HepG2 (cell line): ENCODE results near the gene PCNT. TPM values are rescaled to one million over a fixed set of nuclear protein-coding genes. Genes with fewer than 3 reads are reported as not detected.

Source experiments
- ATM ChIP-seq: fragments of 450-650 bp; IDR thresholded peaks from 2 replicates; pipeline ENCODE4 v1.7.1; 2017; ENCODE audit warnings: mild to moderate bottlenecking, borderline replicate concordance
- BCL3 ChIP-seq: sonication (generic); formaldehyde crosslinking; IDR thresholded peaks from 2 replicates; pipeline ENCODE4 v1.5.1; 2020; ENCODE audit warnings: mild to moderate bottlenecking, missing genetic modification reagents, moderate library complexity
- EZH2 ChIP-seq: conservative IDR thresholded peaks from 2 replicates; pipeline ENCODE4 v1.6.1; 2012; ENCODE audit warnings: mild to moderate bottlenecking, low read depth, low read length, moderate library complexity
- FOSL2 ChIP-seq: sonication (generic); formaldehyde crosslinking; IDR thresholded peaks from 2 replicates; pipeline ENCODE4 v1.4.0; 2020; ENCODE audit warnings: missing genetic modification reagents
- HNRNPH1 ChIP-seq: fragments of 200-400 bp; formaldehyde crosslinking; optimal IDR thresholded peaks from 2 replicates; pipeline ENCODE3; 2017; ENCODE audit warnings: mild to moderate bottlenecking, low read depth, low read length
- NCOR1 ChIP-seq: fragments of 200-600 bp; sonication (generic); IDR thresholded peaks from 2 replicates; pipeline ENCODE4 v1.7.0; 2017; ENCODE audit warnings: antibody characterized with exemption, low read length, borderline replicate concordance
- NKX3-1 ChIP-seq: sonication (generic); formaldehyde crosslinking; IDR thresholded peaks from 2 replicates; pipeline ENCODE4 v1.5.0; 2020; ENCODE audit warnings: missing genetic modification reagents
- PRDM15 ChIP-seq: sonication (generic); formaldehyde crosslinking; IDR thresholded peaks from 2 replicates; pipeline ENCODE4 v1.4.0; 2020; ENCODE audit warnings: missing genetic modification reagents
- RFX3 ChIP-seq: IDR thresholded peaks from 2 replicates; pipeline ENCODE4 v1.6.1; 2016; ENCODE audit warnings: missing biosample characterization, missing genetic modification reagents
- ZEB1 ChIP-seq: IDR thresholded peaks from 2 replicates; pipeline ENCODE4 v1.6.1; 2012; ENCODE audit warnings: mild to moderate bottlenecking, low read depth, inconsistent platforms; ENCODE audit not compliant: insufficient replicate concordance
- ZFY ChIP-seq: sonication (generic); formaldehyde crosslinking; IDR thresholded peaks from 2 replicates; pipeline ENCODE4 v1.4.0; 2020; ENCODE audit warnings: missing genetic modification reagents
- ZNF235 ChIP-seq: sonication (generic); formaldehyde crosslinking; IDR thresholded peaks from 2 replicates; pipeline ENCODE4 v1.8.1; 2023; ENCODE audit warnings: mild to moderate bottlenecking, missing genetic modification reagents, borderline replicate concordance
- ZNF776 ChIP-seq: sonication (generic); formaldehyde crosslinking; IDR thresholded peaks from 2 replicates; pipeline ENCODE4 v1.4.0; 2020; ENCODE audit warnings: mild to moderate bottlenecking, missing genetic modification reagents
- ZNF784 ChIP-seq: sonication (generic); formaldehyde crosslinking; IDR thresholded peaks from 2 replicates; pipeline ENCODE4 v1.5.1; 2020; ENCODE audit warnings: missing genetic modification reagents, mild to moderate bottlenecking, borderline replicate concordance
- ZSCAN20 ChIP-seq: sonication (generic); formaldehyde crosslinking; IDR thresholded peaks from 2 replicates; pipeline ENCODE4 v1.4.0; 2020; ENCODE audit warnings: missing genetic modification reagents, mild to moderate bottlenecking, borderline replicate concordance
- polyA plus RNA-seq, 8 experiments: library from polyadenylated mRNA; depleted of rRNA in 3 of 8; stranded (reverse) in 7 of 8; unstranded in 1 of 8; fragments of >200 nt; fragmentation: Illumina TruSeq in 4 of 8; extraction: Trizol in 4 of 8; gene quantifications; 2 replicates each; pipeline versions ENCODE4 v1.2.1 to v1.2.3, GENCODE V29; 2011 to 2016; ENCODE audit warnings: low read depth in 4 of 8, missing spikeins in 1 of 8, mixed read lengths in 1 of 8; ENCODE audit not compliant: insufficient read depth in 1 of 8
- total RNA-seq, 5 experiments: library from RNA; depleted of rRNA; stranded (reverse); fragments of >200 nt; fragmentation: Illumina TruSeq; extraction: Trizol; gene quantifications; 2 replicates each; pipeline ENCODE4 v1.2.3, GENCODE V29; 2016; ENCODE audit warnings: low read depth in 1 of 5
- TF ChIP-seq, protein P1 (sequence below): sonication (generic); formaldehyde crosslinking; IDR thresholded peaks from 2 replicates; pipeline ENCODE4 v1.4.0; 2020; ENCODE audit warnings: mild to moderate bottlenecking, missing genetic modification reagents

Gene PCNT
- total and polyA plus RNA-seq, 2 of the 13 experiments (the other 11 are each of a cell fraction or from before 2014, with no cell fraction given), result 5.6 to 12.4 TPM

GRCh38 chr21:46325073-46325912 is 1.3 kb downstream of the PCNT start (continued):
- no peak for TF ChIP-seq ZNF784 (CRISPR knock-in tag)
- no peak for TF ChIP-seq RFX3 (CRISPR knock-in tag)
- TF ChIP-seq ZNF235 (CRISPR knock-in tag), result no peak
- TF ChIP-seq ATM, result no peak
- no peak for TF ChIP-seq NKX3-1 (CRISPR knock-in tag)
- TF ChIP-seq ZSCAN20 (CRISPR knock-in tag), result 0 out of 2 replicates have a peak, but pooled peaks have one; percentile 2
- no peak for TF ChIP-seq ZEB1
- 0 out of 2 replicates have a peak, but pooled peaks have one; percentile 31 for TF ChIP-seq NCOR1
- TF ChIP-seq PRDM15, result no peak
- TF ChIP-seq ZFY, result peak; percentile 39; the same call in 1 of the 2 replicates
- no peak for TF ChIP-seq ZNF776 (CRISPR knock-in tag)
- no peak for TF ChIP-seq FOSL2 (CRISPR knock-in tag)
- peak; percentile 19; the same call in 1 of the 2 replicates for TF ChIP-seq BCL3
- TF ChIP-seq, protein P1, sequence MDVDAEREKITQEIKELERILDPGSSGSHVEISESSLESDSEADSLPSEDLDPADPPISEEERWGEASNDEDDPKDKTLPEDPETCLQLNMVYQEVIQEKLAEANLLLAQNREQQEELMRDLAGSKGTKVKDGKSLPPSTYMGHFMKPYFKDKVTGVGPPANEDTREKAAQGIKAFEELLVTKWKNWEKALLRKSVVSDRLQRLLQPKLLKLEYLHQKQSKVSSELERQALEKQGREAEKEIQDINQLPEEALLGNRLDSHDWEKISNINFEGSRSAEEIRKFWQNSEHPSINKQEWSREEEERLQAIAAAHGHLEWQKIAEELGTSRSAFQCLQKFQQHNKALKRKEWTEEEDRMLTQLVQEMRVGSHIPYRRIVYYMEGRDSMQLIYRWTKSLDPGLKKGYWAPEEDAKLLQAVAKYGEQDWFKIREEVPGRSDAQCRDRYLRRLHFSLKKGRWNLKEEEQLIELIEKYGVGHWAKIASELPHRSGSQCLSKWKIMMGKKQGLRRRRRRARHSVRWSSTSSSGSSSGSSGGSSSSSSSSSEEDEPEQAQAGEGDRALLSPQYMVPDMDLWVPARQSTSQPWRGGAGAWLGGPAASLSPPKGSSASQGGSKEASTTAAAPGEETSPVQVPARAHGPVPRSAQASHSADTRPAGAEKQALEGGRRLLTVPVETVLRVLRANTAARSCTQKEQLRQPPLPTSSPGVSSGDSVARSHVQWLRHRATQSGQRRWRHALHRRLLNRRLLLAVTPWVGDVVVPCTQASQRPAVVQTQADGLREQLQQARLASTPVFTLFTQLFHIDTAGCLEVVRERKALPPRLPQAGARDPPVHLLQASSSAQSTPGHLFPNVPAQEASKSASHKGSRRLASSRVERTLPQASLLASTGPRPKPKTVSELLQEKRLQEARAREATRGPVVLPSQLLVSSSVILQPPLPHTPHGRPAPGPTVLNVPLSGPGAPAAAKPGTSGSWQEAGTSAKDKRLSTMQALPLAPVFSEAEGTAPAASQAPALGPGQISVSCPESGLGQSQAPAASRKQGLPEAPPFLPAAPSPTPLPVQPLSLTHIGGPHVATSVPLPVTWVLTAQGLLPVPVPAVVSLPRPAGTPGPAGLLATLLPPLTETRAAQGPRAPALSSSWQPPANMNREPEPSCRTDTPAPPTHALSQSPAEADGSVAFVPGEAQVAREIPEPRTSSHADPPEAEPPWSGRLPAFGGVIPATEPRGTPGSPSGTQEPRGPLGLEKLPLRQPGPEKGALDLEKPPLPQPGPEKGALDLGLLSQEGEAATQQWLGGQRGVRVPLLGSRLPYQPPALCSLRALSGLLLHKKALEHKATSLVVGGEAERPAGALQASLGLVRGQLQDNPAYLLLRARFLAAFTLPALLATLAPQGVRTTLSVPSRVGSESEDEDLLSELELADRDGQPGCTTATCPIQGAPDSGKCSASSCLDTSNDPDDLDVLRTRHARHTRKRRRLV (CRISPR knock-in tag), result no peak
- TF ChIP-seq HNRNPH1, result no peak
- TF ChIP-seq EZH2, result no peak
